HG03139 (cell line): ENCODE measurements around the gene NME2.
"Not testable (repeated sequence)": the region's sequence is repeated elsewhere in the genome, so short reads cannot be mapped to it uniquely, and the experiment has no call there.

ENCODE experiments used
- ATAC-seq: cut with Tn5 transposase; IDR thresholded peaks from one replicate; pipeline ENCODE4 v1.9.1; 2021; ENCODE audit not compliant: unreplicated experiment

The NME2 gene

GRCh38 chr17:51152766-51153209 lies 13.4 kb upstream of the NME2 start:
- ATAC-seq, result no peak

- ATAC-seq, result peak; percentile 84
Observed at GRCh38 chr17:51153210-51154072, 12.8 kb upstream of the NME2 start, which contains the start of gene NME1. NME1 (plus strand) TSS chr17:51153559; CDS start chr17:51155655, 2,096 bp downstream.

GRCh38 chr17:51154176-51154575 lies 12.0 kb upstream of the NME2 start:
- no peak for ATAC-seq

- no peak for ATAC-seq
Observed at GRCh38 chr17:51155416-51155815, 10.8 kb upstream of the NME2 start.

- ATAC-seq, result no peak
Observed at GRCh38 chr17:51159604-51160003, 6.6 kb upstream of the NME2 start.

- ATAC-seq, result no peak
Observed at GRCh38 chr17:51161541-51161940, 4.7 kb upstream of the NME2 start.

- ATAC-seq, result no peak
Observed at GRCh38 chr17:51164911-51165679, 1.1 kb upstream of the NME2 start.

- ATAC-seq, result peak; percentile 15
Observed at GRCh38 chr17:51165680-51166197, 472 bp upstream of the NME2 start.

GRCh38 chr17:51166987-51167931 lies 1.0 kb downstream of the NME2 start:
- ATAC-seq, result peak; percentile 42

- ATAC-seq, result no peak
Observed at GRCh38 chr17:51169340-51169739, 3.1 kb downstream of the NME2 start.

GRCh38 chr17:51170736-51171135 lies 4.5 kb downstream of the NME2 start:
- no peak for ATAC-seq

- not testable (repeated sequence) for ATAC-seq
Observed at GRCh38 chr17:51172030-51172429, 5.8 kb downstream of the NME2 start.

- ATAC-seq, result no peak
Observed at GRCh38 chr17:51180486-51180885, 14.3 kb downstream of the NME2 start.

GRCh38 chr17:51184124-51184523 lies 17.9 kb downstream of the NME2 start:
- ATAC-seq, result no peak

- ATAC-seq, result no peak
Observed at GRCh38 chr17:51185763-51186332, 19.6 kb downstream of the NME2 start.

GRCh38 chr17:51188271-51188833 lies 22.1 kb downstream of the NME2 start:
- no peak for ATAC-seq

- no peak for ATAC-seq
Observed at GRCh38 chr17:51189162-51189561, 23.0 kb downstream of the NME2 start.

GRCh38 chr17:51189628-51190027 lies 23.4 kb downstream of the NME2 start:
- no peak for ATAC-seq

GRCh38 chr17:51191895-51192294 lies 25.7 kb downstream of the NME2 start:
- ATAC-seq, result no peak

GRCh38 chr17:51197754-51198153 lies 31.5 kb downstream of the NME2 start:
- no peak for ATAC-seq
